ES-I3 (cell line): ENCODE measurements around the gene NKX2-3.

Source experiments
- H3K36me3 ChIP-seq: 2 replicates; pipeline ENCODE4 v1.6.1; 2013; ENCODE audit warnings: mild to moderate bottlenecking, low read length, control low read depth, moderate library complexity; ENCODE audit not compliant: insufficient read depth
- H3K4me1 ChIP-seq: 2 replicates; pipeline ENCODE4 v1.6.1; 2013; ENCODE audit warnings: mild to moderate bottlenecking, control low read depth, low read length; ENCODE audit not compliant: insufficient read depth
- H3K9ac ChIP-seq: 2 replicates; pipeline ENCODE4 v1.6.1; 2013; ENCODE audit warnings: low read depth, mild to moderate bottlenecking, low read length, moderate library complexity
- H3K9me3 ChIP-seq: 2 replicates; pipeline ENCODE4 v1.6.1; 2013; ENCODE audit warnings: mild to moderate bottlenecking, low read length, moderate library complexity; ENCODE audit not compliant: control insufficient read depth, insufficient read depth

NKX2-3 gene

GRCh38 chr10:99532687-99533495 is at the start of gene NKX2-3:
Gene NKX2-3, plus strand, starts transcription at chr10:99532942. Its CDS starts 190 bp downstream, at chr10:99533132.
- H3K36me3 ChIP-seq = no peaks in the 10 kb centered on the region
- H3K4me1 ChIP-seq = peaks cover 12% of the 10 kb centered on the region; the same call in 1 of the 2 replicates
- no peaks in the 10 kb centered on the region for H3K9me3 ChIP-seq
- peak within 1 kb of the TSS; percentile 34; the same call in 1 of the 2 replicates for H3K9ac ChIP-seq

- H3K9ac ChIP-seq = no peak overlapping the region
- H3K9me3 ChIP-seq = no peaks in the 10 kb centered on the region
- H3K36me3 ChIP-seq = no peaks in the 10 kb centered on the region
- no peaks in the 10 kb centered on the region for H3K4me1 ChIP-seq
Measured at GRCh38 chr10:99484626-99485581, 47.8 kb upstream of the NKX2-3 start.

- Histone ChIP-seq H3K36me3 (no peaks in the 10 kb centered on the region), H3K9ac (no peak overlapping the region), H3K9me3 (no peaks in the 10 kb centered on the region), H3K4me1 (no peaks in the 10 kb centered on the region)
Measured at GRCh38 chr10:99487125-99487807, 45.5 kb upstream of the NKX2-3 start.

GRCh38 chr10:99489271-99489670 is 43.5 kb upstream of the NKX2-3 start:
- Histone ChIP-seq H3K9ac (no peak overlapping the region), H3K36me3 (no peaks in the 10 kb centered on the region), H3K9me3 (no peaks in the 10 kb centered on the region), H3K4me1 (no peaks in the 10 kb centered on the region)

- no peak overlapping the region for H3K9ac ChIP-seq
- H3K9me3 ChIP-seq = no peaks in the 10 kb centered on the region
- no peaks in the 10 kb centered on the region for H3K36me3 ChIP-seq
- H3K4me1 ChIP-seq = no peaks in the 10 kb centered on the region
Measured at GRCh38 chr10:99497343-99498025, 35.3 kb upstream of the NKX2-3 start.

- Histone ChIP-seq H3K9ac (no peak overlapping the region), H3K4me1 (no peaks in the 10 kb centered on the region), H3K9me3 (no peaks in the 10 kb centered on the region), H3K36me3 (no peaks in the 10 kb centered on the region)
Measured at GRCh38 chr10:99506416-99506815, 26.3 kb upstream of the NKX2-3 start.

- no peaks in the 10 kb centered on the region for H3K36me3 ChIP-seq
- H3K9ac ChIP-seq = no peak overlapping the region
- no peaks in the 10 kb centered on the region for H3K9me3 ChIP-seq
- H3K4me1 ChIP-seq = no peaks in the 10 kb centered on the region
Measured at GRCh38 chr10:99507265-99507664, 25.5 kb upstream of the NKX2-3 start.

- H3K4me1 ChIP-seq = no peaks in the 10 kb centered on the region
- no peaks in the 10 kb centered on the region for H3K9me3 ChIP-seq
- H3K36me3 ChIP-seq = no peaks in the 10 kb centered on the region; the same call in 1 of the 2 replicates
- no peak overlapping the region for H3K9ac ChIP-seq
Measured at GRCh38 chr10:99513061-99513460, 19.7 kb upstream of the NKX2-3 start.

- no peaks in the 10 kb centered on the region for H3K9me3 ChIP-seq
- H3K9ac ChIP-seq = no peak overlapping the region
- H3K36me3 ChIP-seq = no peaks in the 10 kb centered on the region
- peaks cover 12% of the 10 kb centered on the region; the same call in 1 of the 2 replicates for H3K4me1 ChIP-seq
Measured at GRCh38 chr10:99519690-99520039, 13.1 kb upstream of the NKX2-3 start.

- H3K9ac ChIP-seq = peak overlapping the region; percentile 29; the same call in 1 of the 2 replicates
- H3K4me1 ChIP-seq = peaks cover 17% of the 10 kb centered on the region; the same call in 1 of the 2 replicates
- no peaks in the 10 kb centered on the region for H3K36me3 ChIP-seq
- H3K9me3 ChIP-seq = no peaks in the 10 kb centered on the region
Measured at GRCh38 chr10:99520040-99520846, 12.5 kb upstream of the NKX2-3 start.

- Histone ChIP-seq H3K9ac (peak overlapping the region; percentile 27; the same call in 1 of the 2 replicates), H3K4me1 (peaks cover 18% of the 10 kb centered on the region; the same call in 1 of the 2 replicates), H3K9me3 (no peaks in the 10 kb centered on the region), H3K36me3 (no peaks in the 10 kb centered on the region)
Measured at GRCh38 chr10:99520847-99521764, 11.6 kb upstream of the NKX2-3 start.

- no peaks in the 10 kb centered on the region for H3K9me3 ChIP-seq
- peaks cover 20% of the 10 kb centered on the region; the same call in 1 of the 2 replicates for H3K4me1 ChIP-seq
- no peaks in the 10 kb centered on the region for H3K36me3 ChIP-seq
- H3K9ac ChIP-seq = peak overlapping the region; percentile 81; the same call in 1 of the 2 replicates
Measured at GRCh38 chr10:99521765-99522469, 10.8 kb upstream of the NKX2-3 start.
